Measurements from ENCODE around the gene RAI1.

GRCh38 chr17:17849147-17849820, 168.0 kb downstream of the RAI1 start:
- TF ChIP-seq CTCF (IDR thresholded peaks at IDR 0.05) (no peak), POLR2A (IDR thresholded peaks at IDR 0.05) (no peak)

All from adrenal gland (tissue), 5 donors.